ENCODE measurements around the gene RBMX2.
"Not testable (repeated sequence)": the region's sequence is repeated elsewhere in the genome, so short reads cannot be mapped to it uniquely, and the experiment has no call there.

Gene RBMX2

DNA sequence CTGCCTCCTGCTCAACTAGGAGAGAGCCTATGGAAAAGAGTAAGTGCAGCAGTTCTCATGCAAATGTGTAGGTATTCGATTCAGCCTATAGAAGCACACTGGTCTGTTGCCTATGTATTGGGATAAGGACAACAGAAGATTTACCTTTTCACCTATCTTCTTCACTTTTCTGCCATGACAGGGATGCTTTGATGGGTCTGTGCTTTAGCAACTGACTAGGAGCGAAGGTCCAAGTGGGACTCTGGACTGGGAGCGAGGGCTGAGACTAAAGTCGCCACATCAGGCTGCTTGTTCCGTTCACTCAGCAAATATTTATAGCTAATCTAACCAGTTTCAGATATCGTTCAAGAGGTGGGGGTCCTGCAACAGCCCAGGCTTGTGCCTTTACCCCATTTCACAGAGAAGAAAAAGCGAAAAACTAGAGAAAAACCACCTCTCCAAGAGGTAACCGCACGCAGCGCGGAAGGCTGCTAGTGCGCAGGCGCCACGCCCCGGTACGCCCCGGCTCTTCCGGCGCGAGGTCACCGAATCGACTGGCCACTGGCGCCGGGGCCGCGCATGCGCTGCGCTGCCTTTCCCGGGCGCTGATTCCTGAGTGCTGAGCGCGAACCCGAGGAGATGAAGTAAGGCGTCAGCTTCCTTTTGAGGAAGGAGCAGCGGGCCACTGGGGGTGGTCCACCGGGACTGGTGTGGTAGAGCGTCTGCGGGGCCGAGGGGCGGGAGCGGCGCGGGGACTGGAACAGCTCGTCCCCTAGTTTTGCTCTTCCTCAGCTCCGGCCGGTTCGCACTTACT, at the start of gene RBMX2:
Gene RBMX2 (plus strand): TSS at position 573 of the 793 bp plus-strand sequence. CDS start 46 bp downstream, at position 619.
- peak; percentile 59 to 63 for DNase-seq

DNA sequence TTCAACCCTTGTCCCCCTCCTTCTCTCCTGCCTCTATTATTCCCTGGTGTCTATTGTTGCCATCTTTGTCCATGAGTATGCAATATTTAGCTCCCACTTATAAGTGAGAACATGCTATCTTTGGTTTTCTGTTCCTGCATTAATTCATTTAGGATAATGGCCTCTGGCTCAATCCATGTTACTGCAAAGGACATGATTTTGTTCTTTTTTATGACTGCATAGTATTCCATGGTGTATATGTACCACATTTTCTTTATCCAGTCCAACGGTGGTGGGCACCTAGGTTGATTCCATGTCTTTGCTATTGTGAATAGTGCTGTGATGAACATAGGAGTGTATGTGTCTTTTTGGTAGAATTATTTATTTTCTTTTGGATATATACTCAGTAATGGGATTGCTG, 49.7 kb upstream of the RBMX2 start:
- DNase-seq: not testable (repeated sequence)

GRCh38 chrX:130376077-130376476, 25.7 kb upstream of the RBMX2 start:
- no peak for DNase-seq

- DNase-seq: no peak
Observed at GRCh38 chrX:130378024-130378669, 23.6 kb upstream of the RBMX2 start.

GRCh38 chrX:130385520-130385919, 16.3 kb upstream of the RBMX2 start, which contains the start of gene GPR119:
Gene GPR119, minus strand, starts transcription at chrX:130385674. Its CDS starts 227 bp downstream, at chrX:130385447.
- no peak for DNase-seq

DNA sequence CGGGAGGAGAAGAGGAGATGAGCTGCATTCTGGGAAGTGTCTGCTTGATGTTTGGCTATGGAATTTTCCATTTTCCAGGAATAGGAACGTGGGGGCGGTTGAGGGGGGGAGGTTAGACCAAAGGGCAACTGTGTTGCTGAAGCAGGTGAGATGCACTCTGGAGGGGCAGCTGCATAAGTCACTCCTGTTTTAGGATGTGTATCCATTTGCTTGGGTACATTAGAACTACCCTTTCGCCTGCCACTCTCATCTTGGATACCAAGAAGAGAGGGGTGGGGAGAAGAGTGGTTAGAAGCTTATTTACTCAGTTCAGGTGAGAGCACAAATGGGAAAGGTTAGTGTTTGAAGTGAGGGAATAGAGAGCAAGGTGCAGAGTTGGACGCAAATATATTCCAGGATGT, 15.4 kb upstream of the RBMX2 start:
- DNase-seq: no peak

DNA sequence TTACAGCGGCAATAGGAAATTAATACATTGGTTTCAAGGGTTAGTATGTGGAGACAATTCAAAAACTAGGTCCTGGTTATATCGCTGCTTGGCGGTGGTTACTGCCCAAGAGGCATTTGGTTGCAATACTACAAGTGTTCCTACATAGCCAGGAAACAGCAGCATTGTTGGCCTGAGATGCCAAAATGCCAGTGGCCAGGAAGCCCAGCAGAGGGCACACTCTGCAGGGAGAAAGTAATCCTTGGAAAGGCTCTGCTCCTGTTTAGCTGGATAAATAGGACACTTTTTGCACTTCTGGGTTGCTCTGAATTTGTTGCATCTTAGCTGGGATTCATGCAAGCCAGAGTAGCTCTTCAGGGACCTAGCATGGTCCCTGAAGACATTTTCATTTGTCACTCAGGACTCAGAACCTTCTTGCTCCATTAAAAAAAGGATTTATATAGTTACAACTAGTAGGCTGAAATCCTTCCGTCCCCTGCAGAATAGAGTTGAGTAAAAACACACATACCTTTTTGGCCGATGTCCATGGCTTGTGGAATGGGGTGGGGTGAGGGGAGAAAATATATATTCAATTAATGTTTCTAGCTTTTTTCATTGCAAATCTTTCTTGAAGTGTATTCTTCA, 8.2 kb upstream of the RBMX2 start:
- no peak for DNase-seq

DNA sequence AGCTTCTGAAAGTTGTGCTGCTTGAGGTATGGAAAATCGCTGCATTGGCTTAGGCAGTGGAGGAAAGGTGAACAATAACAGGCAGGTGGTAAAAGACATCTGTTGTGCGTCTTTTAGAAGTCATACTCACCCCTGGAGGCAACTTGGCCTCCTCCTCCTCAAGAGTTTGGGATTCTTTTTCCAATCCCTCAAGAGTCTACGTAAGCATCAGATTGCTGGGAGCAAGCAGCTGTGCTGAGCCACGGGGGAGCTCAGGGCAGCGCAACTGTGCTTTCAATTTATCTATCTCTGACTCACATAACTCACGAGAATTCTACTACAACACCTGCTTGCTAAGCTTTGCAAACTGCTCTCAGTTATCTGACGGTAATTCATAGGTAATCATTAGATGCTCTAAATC, 6.4 kb upstream of the RBMX2 start:
- no peak for DNase-seq

- no peak for DNase-seq
Observed at GRCh38 chrX:130402208-130402684, 459 bp downstream of the RBMX2 start.

GRCh38 chrX:130413415-130413814, 11.6 kb downstream of the RBMX2 start:
- DNase-seq: no peak

- no peak for DNase-seq
Observed at GRCh38 chrX:130414800-130415199, 13.0 kb downstream of the RBMX2 start.

DNA sequence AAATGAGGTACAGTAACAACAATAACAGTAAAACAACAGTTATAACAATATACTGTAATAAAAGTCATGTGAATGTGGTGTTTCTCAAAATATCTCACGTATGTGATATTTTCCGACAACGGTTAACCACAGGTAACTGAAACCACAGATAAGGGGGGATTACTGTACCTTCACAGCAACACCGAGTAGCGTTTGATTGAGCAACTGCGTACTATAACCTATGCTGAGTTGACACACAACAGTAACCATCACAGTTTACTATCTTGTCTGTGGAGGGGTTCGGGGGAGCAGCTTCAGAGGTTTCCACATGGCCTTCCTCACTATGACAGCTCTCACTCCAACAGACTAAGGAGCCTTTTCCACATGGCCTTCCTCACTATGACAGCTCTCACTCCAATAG, 13.4 kb downstream of the RBMX2 start:
- DNase-seq: no peak

GRCh38 chrX:130416785-130417184, 15.0 kb downstream of the RBMX2 start:
- DNase-seq: no peak

- DNase-seq: no peak
Observed at GRCh38 chrX:130418066-130418465, 16.3 kb downstream of the RBMX2 start.

GRCh38 chrX:130418740-130419139, 17.0 kb downstream of the RBMX2 start:
- DNase-seq: no peak

- DNase-seq: no peak
Observed at GRCh38 chrX:130419263-130419662, 17.5 kb downstream of the RBMX2 start.

DNA sequence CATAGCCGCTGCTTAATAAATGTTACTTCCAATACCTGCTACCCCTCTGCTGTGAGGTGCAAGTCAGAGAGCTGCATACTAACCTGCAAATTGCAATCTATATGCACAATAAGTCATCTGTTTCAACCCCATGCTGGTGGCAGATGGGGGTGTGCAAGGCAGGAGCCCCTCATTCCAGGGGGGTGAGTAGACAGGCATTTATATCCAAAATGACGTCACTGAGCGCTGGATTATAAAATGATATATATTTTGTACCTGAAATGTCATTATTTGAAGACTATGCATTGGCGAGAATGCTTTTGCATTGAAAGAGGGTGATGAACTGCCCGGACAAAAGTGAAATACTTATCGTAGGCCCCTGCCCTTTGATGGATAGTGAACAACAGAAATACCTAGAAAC, 24.7 kb downstream of the RBMX2 start:
- no peak for DNase-seq

DNA sequence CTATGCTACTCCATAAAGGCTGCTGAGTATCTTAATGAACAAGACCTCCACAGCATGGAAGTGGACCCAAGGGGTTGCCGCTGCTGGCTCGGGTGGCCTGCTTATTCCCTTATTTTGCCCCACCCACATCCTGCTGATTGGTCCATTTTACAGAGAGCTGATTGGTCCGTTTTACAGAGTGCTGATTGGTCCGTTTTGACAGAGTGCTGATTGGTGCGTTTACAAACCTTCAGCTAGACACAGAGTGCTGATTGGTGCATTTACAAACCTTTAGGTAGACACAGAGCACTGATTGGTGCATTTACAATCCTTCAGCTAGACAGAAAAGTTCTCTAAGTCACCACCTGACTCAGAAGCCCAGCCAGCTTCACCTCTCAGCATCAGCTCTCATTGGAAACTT, 27.4 kb downstream of the RBMX2 start:
- not testable (repeated sequence) for DNase-seq

DNA sequence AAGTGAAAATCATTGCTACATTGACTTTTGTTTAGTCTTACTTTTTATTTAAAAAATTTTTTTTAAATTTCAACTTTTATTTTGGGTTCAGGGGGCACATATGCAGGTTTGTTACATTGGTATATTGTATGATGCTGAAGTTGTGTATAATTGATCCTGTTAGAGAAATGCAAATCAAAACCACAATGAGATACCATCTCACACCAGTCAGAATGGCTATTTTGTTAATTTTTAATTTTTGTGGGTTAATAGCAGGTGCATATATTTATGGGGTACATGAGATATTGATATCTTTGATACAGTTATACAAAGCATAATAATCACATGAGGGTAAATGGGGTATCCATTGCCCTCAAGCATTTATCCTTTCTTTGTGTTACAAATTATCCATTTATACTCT, 34.1 kb downstream of the RBMX2 start:
- DNase-seq: no peak

GRCh38 chrX:130437996-130438395, 36.2 kb downstream of the RBMX2 start:
- DNase-seq: not testable (repeated sequence)

DNA sequence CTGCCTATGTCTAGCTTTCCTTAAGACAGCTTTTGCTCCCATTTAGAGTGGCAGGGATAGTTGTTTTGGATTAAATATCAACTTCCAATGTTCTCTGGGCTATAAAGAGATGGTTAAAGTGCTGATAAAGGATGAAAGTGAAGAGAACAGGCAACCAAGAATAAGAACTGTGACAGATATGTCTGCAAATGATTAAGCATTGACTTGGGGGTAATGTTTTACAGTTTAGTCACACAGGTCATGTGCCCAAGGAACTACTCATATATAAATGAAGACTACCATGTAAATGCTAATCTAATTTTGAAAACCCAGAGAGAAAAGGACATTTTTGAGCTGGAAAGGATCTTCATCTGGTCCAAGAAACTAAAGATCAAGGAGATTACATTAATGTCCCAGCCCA, 42.1 kb downstream of the RBMX2 start:
- no peak for DNase-seq

- no peak for DNase-seq
Observed at GRCh38 chrX:130444641-130445336, 43.0 kb downstream of the RBMX2 start.

GRCh38 chrX:130446974-130447373, 45.2 kb downstream of the RBMX2 start:
- no peak for DNase-seq
